Lower leg skin (tissue), 4 donors: ENCODE results near the gene ERBB2. TPM values are rescaled to one million over a fixed set of nuclear protein-coding genes. Genes with fewer than 3 reads are reported as not detected.

ENCODE experiments used
- DNase-seq, 2 donors: peaks; one replicate each; pipeline ENCODE4 v3.0.0-alpha.2; 2019; ENCODE audit warnings: low spot score in 2 of 2
- H3K4me3 ChIP-seq: fragments of 200-600 bp; sonication (generic); 2 replicates; pipeline ENCODE4 v1.5.1; 2017; ENCODE audit warnings: mild to moderate bottlenecking, low read depth; ENCODE audit not compliant: poor library complexity, severe bottlenecking
- CTCF ChIP-seq, 3 donors: fragments of 450-650 bp; IDR thresholded peaks; one replicate each; pipeline ENCODE4 v1.5.1; 2016; ENCODE audit warnings: antibody characterized with exemption in 3 of 3, mild to moderate bottlenecking in 3 of 3, moderate library complexity in 2 of 3
- POLR2A ChIP-seq, 2 donors: fragments of 450-650 bp; IDR thresholded peaks; one replicate each; pipeline ENCODE4 v1.6.1; 2016 to 2017; ENCODE audit warnings: antibody characterized with exemption in 2 of 2, mild to moderate bottlenecking in 1 of 2, moderate library complexity in 1 of 2
- WGBS, 2 donors: methylation state at CpG; one replicate each; pipeline ENCODE4 v1.1.5; 2018; 5-methylcytosine and 5-hydroxymethylcytosine counted together
- intact Hi-C: fragments of 100-400 bp; cut with DNase I; formaldehyde crosslinking; loops from one replicate; pipeline ENCODE4 v1.15.0; 2023; ENCODE audit warnings: low total_unique reads
- total RNA-seq, 4 donors: library from RNA; depleted of rRNA; stranded (reverse); fragments of >200 nt; gene quantifications; one replicate each; pipeline ENCODE4 v1.1.0, GENCODE V29; 2016

ERBB2 gene
- total RNA-seq, 4 donors from 2014 or later = 181 to 244 (median 191) TPM

- peak in 1 of 2 donors; percentile 57 for DNase-seq
- intact Hi-C loops = loop anchor here (5.0 to 10.0 kb wide), 2 partner anchors 112 to 130 kb away; partner anchors contain the start of genes IKZF3 and ZPBP2
- H3K4me3 ChIP-seq = no peak overlapping the region
- no peak for TF ChIP-seq CTCF (IDR thresholded peaks at IDR 0.05)
- TF ChIP-seq POLR2A (IDR thresholded peaks at IDR 0.05) = no peak
- 76 to 77% methylated on average over 13 of the region's 13 CpGs for WGBS, 2 donors
Observed at GRCh38 chr17:39752241-39752881, 52.5 kb downstream of the ERBB2 start.

- TF ChIP-seq CTCF (IDR thresholded peaks at IDR 0.05) (no peak), POLR2A (IDR thresholded peaks at IDR 0.05) (no peak)
- peak in 1 of 2 donors; percentile 90 for DNase-seq
- intact Hi-C loops = loop anchor here (5.0 to 10.0 kb wide), 2 partner anchors 111 to 131 kb away; partner anchors contain the start of genes IKZF3 and ZPBP2
- WGBS, 2 donors = 6 to 16% methylated on average over 20 to 44 of the region's 55 CpGs
- peak overlapping the region; percentile 30 for H3K4me3 ChIP-seq
Observed at GRCh38 chr17:39753514-39754160, 53.8 kb downstream of the ERBB2 start.

GRCh38 chr17:39754161-39754957, 54.5 kb downstream of the ERBB2 start:
- peak overlapping the region; percentile 44 for H3K4me3 ChIP-seq
- WGBS, 2 donors = 0 to 1% methylated on average over 14 to 20 of the region's 91 CpGs
- intact Hi-C loops = loop anchor here (5.0 to 10.0 kb wide), 2 partner anchors 110 to 132 kb away; partner anchors contain the start of genes IKZF3 and ZPBP2
- peak; percentile 84 to 98 for DNase-seq
- peak in 1 of 2 donors; percentile 16 for TF ChIP-seq POLR2A (IDR thresholded peaks at IDR 0.05)
- TF ChIP-seq CTCF (IDR thresholded peaks at IDR 0.05) = peak in 1 of 3 donors; percentile 91

GRCh38 chr17:39754958-39755553, 55.2 kb downstream of the ERBB2 start:
- no peak for TF ChIP-seq CTCF (IDR thresholded peaks at IDR 0.05)
- 37 to 46% methylated on average over 19 to 21 of the region's 21 CpGs for WGBS, 2 donors

More at GRCh38 chr17:39754958-39755553, 55.2 kb downstream of the ERBB2 start:
- peak in 1 of 2 donors; percentile 89 for DNase-seq
- peak overlapping the region; percentile 44 for H3K4me3 ChIP-seq
- intact Hi-C loops = loop anchor here (5.0 to 10.0 kb wide), 3 partner anchors 110 to 548 kb away; partner anchors contain the start of genes IKZF3 and ZPBP2
